GM20431 (cell line): ENCODE results near the gene CRABP2.

Experiments
- in situ Hi-C: fragments of 300-500 bp; cut with MseI, MboI; formaldehyde crosslinking; loops from one replicate; pipeline ENCODE4 v1.15.0; 2020; ENCODE audit warnings: low sequenced_read_pairs; ENCODE audit not compliant: unreplicated experiment

Gene CRABP2

GRCh38 chr1:156675210-156676113 lies 29.9 kb downstream of the CRABP2 start:
- in situ Hi-C loops, result no loop called here

DNA sequence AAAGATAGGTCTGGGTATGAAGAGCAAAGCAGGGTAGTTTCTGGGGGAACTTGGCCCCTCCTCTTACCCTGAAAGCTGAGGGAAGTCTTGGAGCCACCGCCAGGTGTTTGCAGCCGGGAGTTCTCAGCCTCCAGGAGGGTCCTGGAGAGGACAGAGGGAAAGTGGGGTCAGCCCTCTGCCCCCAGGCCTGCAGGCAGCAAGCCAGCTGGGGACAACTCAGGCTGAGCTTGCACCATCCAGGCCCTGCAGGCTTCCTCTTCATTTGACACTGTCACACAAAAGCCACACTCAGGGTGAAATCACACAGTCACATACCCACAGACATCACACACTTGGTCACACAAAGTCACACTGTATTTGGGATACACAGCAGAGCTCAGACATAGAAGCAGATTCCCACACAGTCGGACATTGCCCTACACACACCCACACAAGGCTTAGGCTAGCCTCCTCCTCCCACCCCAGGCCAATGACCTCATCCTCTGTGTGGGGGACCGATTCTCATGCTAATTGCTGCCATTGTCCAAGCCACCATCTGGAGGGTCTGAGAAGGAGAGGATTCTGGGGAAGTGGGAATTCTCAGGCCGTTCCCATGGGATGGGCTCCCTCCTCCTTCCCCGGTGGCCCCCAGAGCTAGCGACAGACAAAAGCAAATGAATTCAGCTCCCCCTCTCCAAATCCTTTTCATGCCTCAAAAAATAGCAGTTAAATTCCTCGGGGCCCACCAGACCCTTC lies 31.8 kb downstream of the CRABP2 start:
- in situ Hi-C loops, result no loop called here

- in situ Hi-C loops, result no loop called here
Observed at GRCh38 chr1:156671804-156672203, 33.6 kb downstream of the CRABP2 start.

GRCh38 chr1:156670791-156671190 lies 34.6 kb downstream of the CRABP2 start:
- in situ Hi-C loops, result no loop called here

DNA sequence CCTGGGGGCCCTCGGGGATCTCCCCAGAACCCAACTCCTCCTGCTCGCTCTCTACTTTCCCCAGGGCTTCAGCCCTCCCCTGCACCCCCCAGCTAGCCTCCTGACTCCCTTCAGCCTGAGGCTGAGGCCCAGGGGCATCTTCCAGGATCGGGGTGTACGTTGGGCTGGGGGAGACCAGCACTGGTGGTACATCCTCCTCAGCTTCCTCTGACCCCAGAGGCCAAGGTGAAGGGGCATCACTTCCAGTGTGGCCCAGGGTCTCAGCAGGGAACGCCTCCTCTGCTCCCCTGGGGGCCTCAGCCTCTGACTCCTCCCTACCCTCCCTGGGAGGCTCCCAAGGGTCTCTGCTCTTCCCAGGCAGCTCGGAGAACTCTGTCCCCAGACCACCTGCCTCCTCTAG lies 35.0 kb downstream of the CRABP2 start:
- in situ Hi-C loops, result no loop called here

- in situ Hi-C loops, result no loop called here
Observed at GRCh38 chr1:156669794-156670193, 35.6 kb downstream of the CRABP2 start.

GRCh38 chr1:156668801-156669637 lies 36.4 kb downstream of the CRABP2 start:
- in situ Hi-C loops, result no loop called here

- in situ Hi-C loops, result no loop called here
Observed at GRCh38 chr1:156667968-156668709, 37.2 kb downstream of the CRABP2 start.

DNA sequence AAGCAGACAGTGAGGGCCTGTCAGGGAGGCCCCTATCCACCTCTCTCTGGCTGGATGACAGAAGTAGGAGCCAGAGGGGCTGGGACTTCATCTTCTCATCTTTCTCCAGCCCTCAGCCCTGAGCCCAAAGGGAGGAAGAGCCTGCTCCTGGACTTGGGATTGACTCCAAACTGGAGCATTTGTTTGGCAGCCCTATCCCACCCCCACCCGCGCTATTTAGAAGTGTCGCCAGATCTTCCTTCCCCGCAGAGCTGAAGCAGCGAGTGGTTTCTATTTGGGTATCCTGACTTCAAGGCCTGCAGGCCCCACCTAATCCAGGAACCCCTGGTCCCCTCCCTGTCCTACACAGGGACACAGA lies 37.8 kb downstream of the CRABP2 start:
- in situ Hi-C loops, result no loop called here

DNA sequence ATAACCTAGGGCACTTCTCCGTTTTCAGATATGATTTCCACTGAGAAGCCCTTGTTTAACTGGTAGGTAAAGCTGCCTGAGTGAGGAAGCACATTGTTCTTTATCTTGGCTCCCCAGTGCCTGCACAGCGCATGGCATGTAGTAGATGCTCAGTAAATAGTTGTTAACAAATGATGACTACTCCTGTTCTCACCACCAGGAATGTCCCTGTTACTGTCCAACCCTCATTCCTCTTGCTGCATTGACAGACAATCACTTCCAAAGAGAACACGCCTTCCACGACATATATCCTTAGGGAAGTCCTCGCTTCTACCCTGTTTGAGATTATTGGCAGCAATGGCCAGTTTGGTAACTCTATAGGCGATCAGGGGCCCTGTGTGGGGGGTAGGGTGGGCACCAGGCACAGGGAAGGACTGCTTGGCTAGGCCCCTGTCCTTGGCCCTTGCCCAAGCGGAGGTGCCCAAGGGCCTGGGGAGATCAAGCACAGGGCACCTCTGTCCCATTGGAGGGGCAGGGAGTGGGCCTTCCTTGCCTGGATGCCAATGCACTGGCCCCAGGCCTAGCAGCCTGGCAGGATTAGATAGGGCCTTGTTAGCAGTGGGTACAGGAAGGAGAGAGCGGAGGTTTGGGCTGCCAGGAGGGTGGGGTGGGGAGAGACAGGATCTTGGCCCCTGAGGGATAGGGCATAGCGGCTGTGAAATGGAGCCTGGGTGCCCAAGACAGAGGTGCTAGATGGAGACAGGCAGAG lies 38.3 kb downstream of the CRABP2 start:
- in situ Hi-C loops, result no loop called here

GRCh38 chr1:156665539-156665938 lies 39.8 kb downstream of the CRABP2 start:
- in situ Hi-C loops, result no loop called here

DNA sequence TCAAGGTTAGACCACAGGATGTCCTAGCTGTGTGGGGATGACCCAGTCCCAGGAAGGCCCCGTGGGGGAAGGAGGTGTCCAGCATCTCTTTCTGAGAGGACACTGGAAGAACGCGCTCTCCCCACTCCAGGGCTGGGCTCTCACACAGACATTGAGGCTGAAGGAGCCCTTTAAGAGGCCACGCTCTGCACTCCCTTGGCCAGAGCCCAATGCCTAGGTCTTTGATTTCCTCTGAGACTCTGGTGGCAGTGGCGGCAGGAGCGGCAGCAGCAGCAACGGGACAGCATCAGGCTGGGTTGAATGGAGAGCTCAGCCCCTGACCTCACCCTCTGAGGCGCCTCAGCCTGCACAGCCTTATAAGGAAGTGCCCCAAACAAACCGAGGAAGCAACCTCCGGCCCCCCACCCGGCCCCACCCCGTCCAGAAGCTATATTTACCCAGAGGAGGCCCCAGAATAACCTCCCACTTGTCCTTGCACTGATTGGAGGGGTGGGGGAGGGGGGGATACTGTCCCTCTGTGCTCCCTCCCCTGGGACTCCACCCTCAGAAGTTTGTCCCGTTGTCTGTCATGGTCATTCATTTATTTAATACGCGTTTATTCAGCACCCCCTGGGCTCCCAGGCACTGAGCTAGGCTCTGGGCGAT lies 40.5 kb downstream of the CRABP2 start:
- in situ Hi-C loops, result no loop called here

DNA sequence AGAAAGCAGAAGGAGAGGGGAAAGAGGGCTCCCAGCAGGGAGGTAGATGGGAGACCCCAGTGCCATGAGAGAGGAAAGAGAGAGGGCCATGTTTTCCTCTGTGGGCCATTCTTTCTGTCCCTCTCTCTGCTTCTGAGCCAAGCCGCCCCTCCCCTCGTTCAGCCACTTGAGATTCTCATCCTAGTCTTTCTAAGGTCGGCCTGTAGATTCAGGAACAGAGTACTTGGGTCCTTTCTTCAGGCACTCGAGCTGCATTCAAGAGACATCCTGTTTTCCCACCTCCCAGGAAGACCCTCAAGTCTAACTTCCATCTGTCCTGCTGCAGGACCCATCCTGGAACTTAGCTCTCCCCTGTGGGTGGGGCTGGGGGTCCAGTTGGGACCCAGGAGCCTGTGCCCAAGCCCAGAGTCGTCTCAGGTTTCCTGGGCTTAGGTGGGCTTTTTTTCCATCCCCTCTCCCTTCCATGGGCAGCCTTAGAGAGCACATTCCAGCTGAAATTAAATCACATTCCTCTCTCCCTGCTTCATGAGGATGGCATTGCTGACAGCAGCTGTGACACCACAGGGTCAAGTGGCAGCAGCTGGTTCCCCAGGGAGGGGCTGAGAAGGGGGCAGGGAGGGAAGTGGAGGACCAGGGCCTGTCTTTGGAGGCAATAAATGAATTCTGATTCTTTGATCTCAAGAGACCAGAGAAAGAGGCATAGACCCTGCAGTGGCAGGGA lies 41.2 kb downstream of the CRABP2 start:
- in situ Hi-C loops, result no loop called here

DNA sequence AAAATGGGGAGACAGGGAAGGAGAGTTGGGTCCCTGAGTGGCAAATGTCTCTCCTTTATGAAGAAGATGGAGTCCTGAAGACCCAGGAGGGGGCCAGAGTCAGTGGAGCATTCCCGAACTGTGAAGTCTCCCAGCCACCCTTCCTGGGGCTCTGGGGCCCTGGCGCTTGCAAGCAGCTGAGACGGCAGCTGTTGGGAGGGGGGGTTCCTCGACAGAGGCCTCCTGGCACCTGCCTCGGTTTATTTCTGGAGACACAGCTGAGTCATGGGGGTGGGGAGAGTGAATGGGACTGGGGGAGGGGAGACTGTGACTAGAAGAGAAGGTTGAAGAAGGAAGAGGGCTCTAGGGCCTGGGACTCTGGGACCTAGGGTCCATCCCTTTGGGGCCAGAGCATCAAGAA lies 42.2 kb downstream of the CRABP2 start:
- in situ Hi-C loops, result no loop called here

DNA sequence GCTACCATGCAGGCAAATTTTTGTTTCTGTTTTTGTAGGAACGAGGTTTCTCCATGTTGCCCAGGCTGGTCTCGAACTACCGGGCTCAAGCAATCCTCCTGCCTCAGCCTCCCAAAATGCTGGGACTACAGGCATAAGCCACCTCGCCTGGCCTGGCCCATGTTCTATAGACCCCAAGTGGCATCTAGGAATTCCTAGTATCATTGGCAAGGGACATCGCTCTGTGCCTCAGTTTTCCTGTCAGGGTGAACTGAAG lies 42.7 kb downstream of the CRABP2 start:
- in situ Hi-C loops, result no loop called here

GRCh38 chr1:156662005-156662799 lies 43.2 kb downstream of the CRABP2 start:
- in situ Hi-C loops, result no loop called here

DNA sequence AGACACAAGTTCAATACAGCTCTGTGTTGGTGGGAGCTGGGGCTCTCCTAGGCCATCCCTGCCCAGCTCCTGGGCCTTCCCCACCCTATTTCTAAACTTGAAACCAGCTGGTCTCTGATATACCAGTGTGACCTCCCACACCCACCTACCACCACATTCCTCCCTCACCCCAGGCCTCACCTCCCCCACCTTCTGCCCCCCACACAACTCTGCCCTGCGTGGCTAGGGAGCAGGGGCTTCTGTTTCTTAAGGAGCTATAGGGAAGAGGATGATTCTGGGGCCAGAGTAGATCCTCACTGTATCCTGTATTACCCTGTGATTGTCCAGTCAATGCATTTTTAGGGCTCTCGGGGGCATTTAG lies 44.7 kb downstream of the CRABP2 start:
- in situ Hi-C loops, result no loop called here
